ENCODE data around the gene PGM2. TPM values are rescaled to one million over a fixed set of nuclear protein-coding genes. Genes with fewer than 3 reads are reported as not detected.
A peak's percentile ranks its signal among the peaks of the same experiment; 100 is the strongest.

Gene PGM2
- total RNA-seq, 1 donor from 2014 or later: 11.5 TPM

DNA sequence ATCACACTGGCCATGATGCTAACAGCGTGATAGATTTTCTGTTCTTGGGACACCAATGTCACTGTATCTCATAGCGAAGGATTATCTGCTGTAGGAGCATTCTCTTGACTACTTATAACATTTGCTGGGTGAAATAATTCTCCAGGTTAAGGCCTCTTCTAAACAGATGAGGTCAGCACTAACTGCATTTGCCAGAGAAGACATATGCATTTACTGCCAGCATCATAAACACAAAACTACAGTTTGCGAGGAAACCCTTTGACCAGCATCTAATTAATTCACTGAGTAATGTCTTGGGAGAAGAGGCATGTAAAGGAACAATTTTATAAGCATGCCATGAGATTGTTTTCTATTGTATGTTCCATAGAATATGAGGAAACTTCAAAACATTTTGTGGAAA is 78.3 kb downstream of the PGM2 start:
- Histone ChIP-seq H3K4me3 (no peak overlapping the region), H3K27ac (replicated peaks) (no peak overlapping the region), H3K4me1 (peaks cover 61% of the 10 kb centered on the region), H3K9me3 (replicated peaks) (no peaks in the 10 kb centered on the region), H3K36me3 (peaks cover 12% of the 10 kb centered on the region), H3K27me3 (ENCODE audit: low read depth) (no peaks in the 10 kb centered on the region)
- DNase-seq: no peak
- TF ChIP-seq, protein P1, sequence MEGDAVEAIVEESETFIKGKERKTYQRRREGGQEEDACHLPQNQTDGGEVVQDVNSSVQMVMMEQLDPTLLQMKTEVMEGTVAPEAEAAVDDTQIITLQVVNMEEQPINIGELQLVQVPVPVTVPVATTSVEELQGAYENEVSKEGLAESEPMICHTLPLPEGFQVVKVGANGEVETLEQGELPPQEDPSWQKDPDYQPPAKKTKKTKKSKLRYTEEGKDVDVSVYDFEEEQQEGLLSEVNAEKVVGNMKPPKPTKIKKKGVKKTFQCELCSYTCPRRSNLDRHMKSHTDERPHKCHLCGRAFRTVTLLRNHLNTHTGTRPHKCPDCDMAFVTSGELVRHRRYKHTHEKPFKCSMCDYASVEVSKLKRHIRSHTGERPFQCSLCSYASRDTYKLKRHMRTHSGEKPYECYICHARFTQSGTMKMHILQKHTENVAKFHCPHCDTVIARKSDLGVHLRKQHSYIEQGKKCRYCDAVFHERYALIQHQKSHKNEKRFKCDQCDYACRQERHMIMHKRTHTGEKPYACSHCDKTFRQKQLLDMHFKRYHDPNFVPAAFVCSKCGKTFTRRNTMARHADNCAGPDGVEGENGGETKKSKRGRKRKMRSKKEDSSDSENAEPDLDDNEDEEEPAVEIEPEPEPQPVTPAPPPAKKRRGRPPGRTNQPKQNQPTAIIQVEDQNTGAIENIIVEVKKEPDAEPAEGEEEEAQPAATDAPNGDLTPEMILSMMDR (IDR thresholded peaks at IDR 0.05; ENCODE audit: borderline replicate concordance): no peak
- intact Hi-C loops (cut with micrococcal nuclease): no loop called here

DNA sequence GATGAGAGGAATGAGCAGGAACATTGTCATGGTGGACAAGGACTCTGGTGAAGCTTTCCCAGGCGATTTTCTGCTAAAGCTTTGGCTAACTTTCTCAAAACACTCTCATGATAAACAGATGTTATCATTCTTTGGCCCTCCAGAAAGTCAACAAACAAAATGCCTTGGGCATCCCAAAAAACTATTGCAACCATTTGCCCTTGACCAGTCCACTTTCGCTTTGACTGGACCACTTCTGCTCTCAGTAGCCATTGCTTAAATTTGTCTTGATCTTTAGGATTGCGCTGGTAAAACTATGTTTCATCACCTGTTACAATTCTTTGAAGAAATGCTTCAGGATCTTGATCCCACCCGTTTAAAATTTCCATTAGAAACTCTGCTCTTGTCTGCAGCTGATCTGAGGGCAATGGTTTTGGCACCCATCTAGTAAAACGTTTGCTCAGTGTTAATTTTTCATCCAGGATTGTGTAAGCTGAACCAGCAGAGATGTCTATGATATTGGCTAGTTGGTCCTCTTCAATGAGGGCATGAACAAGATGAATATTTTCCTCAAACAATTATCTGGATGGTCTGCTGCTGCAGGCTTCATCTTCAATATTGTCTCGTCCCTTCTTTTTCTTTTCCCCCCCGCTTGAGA is 79.2 kb downstream of the PGM2 start:
- H3K4me3 ChIP-seq: no peak overlapping the region
- intact Hi-C loops (cut with micrococcal nuclease): no loop called here
- no peaks in the 10 kb centered on the region for H3K27me3 ChIP-seq (ENCODE audit: low read depth)
- no peak for DNase-seq
- H3K9me3 ChIP-seq (replicated peaks): no peaks in the 10 kb centered on the region
- H3K4me1 ChIP-seq: peaks cover 69% of the 10 kb centered on the region
- TF ChIP-seq, protein P1 (IDR thresholded peaks at IDR 0.05; ENCODE audit: borderline replicate concordance): no peak
- H3K36me3 ChIP-seq: peaks cover 12% of the 10 kb centered on the region
- H3K27ac ChIP-seq (replicated peaks): no peak overlapping the region

DNA sequence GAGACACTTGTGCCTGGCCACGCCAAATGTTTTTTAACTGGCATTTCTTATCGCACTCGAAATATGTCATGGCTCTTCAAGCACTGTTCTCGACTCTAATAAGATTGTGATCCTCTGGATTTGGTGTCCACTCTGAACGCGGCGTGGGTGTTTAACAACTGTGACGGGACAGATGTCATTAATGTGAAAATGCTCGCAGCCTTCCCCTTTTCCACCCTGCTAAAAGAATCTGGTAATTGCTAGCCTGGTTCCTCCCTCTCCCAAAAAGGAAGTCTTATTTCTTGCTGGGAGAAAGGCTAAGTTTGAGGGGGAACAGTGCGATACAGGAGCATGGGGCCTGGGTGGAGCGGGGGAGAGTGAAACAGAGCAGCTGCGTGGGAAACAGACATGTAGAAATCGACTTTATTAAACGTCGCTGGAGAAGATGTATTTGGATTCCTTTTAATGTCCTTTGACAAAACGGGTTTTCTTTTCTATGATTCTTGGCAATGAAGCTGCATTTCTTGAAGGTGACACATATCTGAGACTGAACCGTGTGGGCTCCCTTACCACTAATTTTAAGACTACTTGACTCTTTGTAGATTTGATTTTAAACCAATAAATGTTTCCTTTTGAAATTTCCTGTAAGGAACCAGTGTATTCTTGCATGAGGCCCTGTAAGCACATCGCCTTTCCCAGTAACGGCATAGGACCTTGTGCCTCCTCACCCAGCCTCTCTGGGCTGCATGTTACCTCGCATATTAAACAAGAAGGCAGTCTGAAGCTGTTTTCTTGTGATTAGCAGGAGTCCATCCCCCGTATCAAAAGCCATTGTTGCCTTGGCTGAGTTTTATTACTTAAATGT is 82.2 kb downstream of the PGM2 start:
- Histone ChIP-seq H3K27me3 (ENCODE audit: low read depth) (no peaks in the 10 kb centered on the region), H3K27ac (replicated peaks) (peak overlapping the region; percentile 81), H3K4me1 (peaks cover 72% of the 10 kb centered on the region), H3K9me3 (replicated peaks) (no peaks in the 10 kb centered on the region), H3K4me3 (peak overlapping the region; percentile 44), H3K36me3 (peaks cover 2% of the 10 kb centered on the region)
- DNase-seq: no peak
- TF ChIP-seq, protein P1 (IDR thresholded peaks at IDR 0.05; ENCODE audit: borderline replicate concordance): no peak
- intact Hi-C loops (cut with micrococcal nuclease): no loop called here

DNA sequence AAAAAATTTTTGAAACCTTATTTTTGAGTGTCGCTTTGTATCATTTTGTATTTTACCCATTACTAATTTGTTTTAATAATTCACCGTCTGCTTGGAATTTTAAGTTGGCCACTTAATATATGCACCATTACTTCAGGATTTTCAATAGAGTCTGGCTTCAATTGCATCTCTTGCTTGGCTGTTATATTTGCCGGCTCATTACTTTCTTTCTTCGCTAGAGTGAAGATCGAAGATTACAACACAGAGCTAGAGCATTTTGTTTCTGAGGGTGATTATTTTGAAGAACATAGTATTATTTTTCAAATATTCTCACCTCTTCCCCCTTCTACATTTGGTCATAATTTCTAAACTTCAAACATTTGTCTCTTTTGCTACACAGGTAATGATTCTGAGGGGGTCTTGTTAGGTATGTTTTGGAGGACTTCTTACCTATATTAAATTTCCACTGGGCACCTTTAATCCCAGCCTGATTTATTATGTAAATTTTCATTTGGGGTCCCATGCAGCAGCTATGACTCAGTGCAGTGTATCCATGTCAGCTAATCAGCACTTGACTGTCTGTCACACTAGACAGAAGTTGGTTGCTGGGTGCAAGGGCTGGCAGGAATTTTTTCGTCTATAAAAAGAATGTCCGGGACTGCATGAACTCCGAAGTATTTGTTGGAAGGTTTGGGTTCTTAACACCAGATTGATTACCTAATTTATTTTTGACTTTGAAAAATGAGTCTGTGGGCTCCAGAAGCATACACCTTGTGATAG is 83.0 kb downstream of the PGM2 start:
- no peaks in the 10 kb centered on the region for H3K9me3 ChIP-seq (replicated peaks)
- H3K4me3 ChIP-seq: peak overlapping the region; percentile 44
- DNase-seq: no peak
- peaks cover 63% of the 10 kb centered on the region for H3K4me1 ChIP-seq
- intact Hi-C loops (cut with micrococcal nuclease): no loop called here
- TF ChIP-seq, protein P1 (IDR thresholded peaks at IDR 0.05; ENCODE audit: borderline replicate concordance): no peak
- no peaks in the 10 kb centered on the region for H3K36me3 ChIP-seq
- peak overlapping the region; percentile 81 for H3K27ac ChIP-seq (replicated peaks)
- no peaks in the 10 kb centered on the region for H3K27me3 ChIP-seq (ENCODE audit: low read depth)

DNA sequence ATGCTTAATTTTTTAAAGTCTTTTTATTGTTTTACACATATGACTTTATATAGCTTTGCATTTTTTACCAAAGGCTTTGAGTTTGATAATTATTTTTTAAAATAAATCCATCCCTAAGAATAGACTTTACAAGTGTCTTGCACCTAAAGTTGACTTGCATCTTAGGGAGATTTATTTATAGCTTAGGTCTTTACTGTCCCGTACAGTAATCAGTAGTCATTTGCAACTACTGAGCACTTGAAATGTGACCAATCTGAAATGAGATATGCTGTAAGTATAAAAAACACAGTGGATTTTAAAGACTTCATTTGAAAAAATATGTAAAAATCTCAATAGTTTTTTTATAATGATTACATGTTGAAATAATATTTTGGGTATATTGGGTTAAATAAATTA is 83.6 kb downstream of the PGM2 start:
- Histone ChIP-seq H3K4me3 (peak overlapping the region; percentile 34), H3K27ac (replicated peaks) (peak overlapping the region; percentile 81)

More for the DNA sequence above, 83.6 kb downstream of the PGM2 start:
- H3K9me3 ChIP-seq (replicated peaks): no peaks in the 10 kb centered on the region
- no peak for DNase-seq
- peaks cover 58% of the 10 kb centered on the region for H3K4me1 ChIP-seq
- TF ChIP-seq, protein P1 (IDR thresholded peaks at IDR 0.05; ENCODE audit: borderline replicate concordance): no peak
- intact Hi-C loops (cut with micrococcal nuclease): no loop called here
- H3K36me3 ChIP-seq: no peaks in the 10 kb centered on the region
- H3K27me3 ChIP-seq (ENCODE audit: low read depth): no peaks in the 10 kb centered on the region
